OCI-M1 (cell line): Measurements from ENCODE around the gene ASNS.
"Not testable (repeated sequence)": the region's sequence is repeated elsewhere in the genome, so short reads cannot be mapped to it uniquely, and the experiment has no call there.

Experiments
- DNase-seq: peaks from one replicate; lab custom pipeline; 2025; lab: John Stamatoyannopoulos, UW

The ASNS gene

DNA sequence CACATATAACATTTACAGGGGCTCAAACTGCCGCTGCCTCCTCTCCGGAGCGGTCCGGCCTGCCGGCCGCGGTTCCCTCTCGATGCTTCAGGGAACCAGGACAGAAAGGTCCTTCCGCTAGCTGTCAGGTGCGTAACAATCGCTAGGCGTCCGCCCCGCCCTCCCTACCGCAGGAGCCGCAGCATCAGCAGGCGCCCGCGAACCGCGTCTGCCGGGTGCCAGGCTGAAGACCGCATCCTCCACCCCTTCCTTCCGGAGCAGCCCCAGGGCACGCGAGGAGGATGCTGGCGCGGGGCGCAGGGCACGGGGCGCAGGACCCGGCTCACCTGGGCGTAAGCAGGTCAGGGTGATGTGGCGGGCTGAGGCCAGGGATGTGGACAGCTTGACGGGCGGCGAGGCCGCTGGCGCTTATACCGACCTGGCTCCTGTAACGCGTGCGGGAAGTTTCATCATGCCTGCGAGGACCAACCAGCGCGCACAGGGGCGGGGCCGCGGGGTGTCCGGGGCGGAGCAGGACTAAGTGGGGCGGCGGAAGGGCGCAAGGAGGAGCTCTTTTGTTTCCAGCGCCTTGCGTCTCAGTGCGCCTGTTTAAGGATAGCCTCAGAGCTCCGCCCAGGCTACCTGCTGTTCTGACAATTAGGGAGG is at the start of gene ASNS:
Gene ASNS, minus strand, starts transcription at position 384 of the 645 bp plus-strand sequence. CDS start 3,252 bp downstream, outside the sequence.
- peak; percentile 100 for DNase-seq

- DNase-seq, result not testable (repeated sequence)
Measured at GRCh38 chr7:97921254-97921653, 49.0 kb upstream of the ASNS start.

DNA sequence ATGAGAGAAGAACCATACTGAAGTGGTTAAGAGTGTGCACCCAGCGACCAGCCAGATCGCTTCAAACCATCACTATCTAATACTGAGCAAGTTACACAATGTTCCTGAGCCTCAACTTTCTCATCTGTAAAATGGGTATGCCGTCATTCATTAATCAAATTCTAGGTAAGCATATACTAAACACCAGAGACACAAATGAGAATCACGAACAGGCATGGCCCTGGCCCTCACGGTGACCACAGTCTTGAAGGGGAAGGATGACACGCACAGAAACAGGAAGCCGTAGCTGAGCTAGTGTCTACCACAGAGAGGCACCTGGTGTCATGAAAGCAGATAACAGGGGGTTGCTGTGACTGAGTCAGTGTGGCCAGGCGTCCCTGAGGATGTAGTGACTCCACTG is 43.1 kb upstream of the ASNS start:
- DNase-seq, result not testable (repeated sequence)

DNA sequence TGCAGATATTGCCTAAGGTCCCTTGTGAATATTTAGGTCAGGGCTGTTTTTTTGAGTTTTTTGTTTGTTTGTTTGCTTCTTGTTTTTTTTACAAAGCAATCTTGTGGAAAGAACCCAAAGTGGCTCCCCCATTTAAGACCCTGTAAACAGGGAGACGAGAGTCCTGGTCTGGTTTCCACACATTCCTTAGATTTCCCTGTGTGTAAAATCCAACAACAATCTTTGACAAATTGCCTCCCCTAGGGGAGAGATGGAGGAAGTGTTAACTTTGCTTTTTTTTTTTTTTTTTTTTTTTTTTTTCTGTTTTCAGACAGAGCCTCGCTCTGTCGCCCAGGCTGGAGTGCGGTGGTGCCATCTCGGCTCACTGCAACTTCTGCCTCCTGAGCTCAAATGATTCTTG is 40.1 kb upstream of the ASNS start:
- not testable (repeated sequence) for DNase-seq

- DNase-seq, result not testable (repeated sequence)
Measured at GRCh38 chr7:97896893-97897292, 24.7 kb upstream of the ASNS start.

DNA sequence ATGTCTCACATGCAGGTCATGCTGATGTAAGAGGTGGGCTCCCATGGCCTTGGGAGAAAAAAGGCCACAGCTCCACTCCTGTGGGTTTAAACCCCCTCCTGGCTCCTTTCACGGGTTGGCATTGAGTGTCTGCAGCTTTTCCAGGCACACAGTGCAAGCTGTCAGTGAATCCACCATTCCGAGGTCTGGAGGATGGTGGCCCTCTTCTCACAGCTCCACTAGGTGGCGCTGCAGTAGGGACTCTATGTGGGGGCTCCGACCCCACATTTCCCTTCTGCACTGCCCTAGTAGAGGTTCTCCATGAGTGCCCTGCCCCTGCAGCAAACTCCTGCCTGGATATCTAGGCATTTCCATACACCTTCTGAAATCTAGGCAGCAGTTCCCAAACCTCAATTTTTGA is 19.5 kb upstream of the ASNS start:
- not testable (repeated sequence) for DNase-seq

DNA sequence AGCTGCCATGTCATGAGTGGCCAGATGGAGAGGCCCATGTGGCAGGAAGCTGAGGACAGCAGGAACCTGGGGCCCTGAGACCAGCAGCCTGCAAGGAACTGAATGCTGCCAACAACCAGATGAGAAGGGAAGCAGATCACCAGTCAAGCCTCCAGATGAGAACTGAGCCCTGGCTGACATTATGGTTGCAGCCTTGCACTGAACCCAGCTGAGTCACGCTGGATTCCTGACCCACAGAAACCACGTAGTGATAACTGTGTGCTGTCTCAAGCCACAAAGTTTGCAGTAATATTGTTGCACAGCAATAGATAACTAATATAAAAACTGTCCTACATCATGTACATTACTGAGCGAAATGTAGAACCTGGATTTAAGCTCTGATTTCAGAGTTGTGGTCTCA is 7.3 kb upstream of the ASNS start:
- peak; percentile 72 for DNase-seq

- not testable (repeated sequence) for DNase-seq
Measured at GRCh38 chr7:97874894-97875293, 2.7 kb upstream of the ASNS start.

- no peak for DNase-seq
Measured at GRCh38 chr7:97873606-97874005, 1.4 kb upstream of the ASNS start.

- no peak for DNase-seq
Measured at GRCh38 chr7:97871659-97872024, 566 bp downstream of the ASNS start.

GRCh38 chr7:97868788-97869187 is 3.4 kb downstream of the ASNS start:
- DNase-seq, result no peak

- no peak for DNase-seq
Measured at GRCh38 chr7:97868314-97868713, 3.9 kb downstream of the ASNS start.

- DNase-seq, result no peak
Measured at GRCh38 chr7:97865104-97865503, 7.1 kb downstream of the ASNS start.

DNA sequence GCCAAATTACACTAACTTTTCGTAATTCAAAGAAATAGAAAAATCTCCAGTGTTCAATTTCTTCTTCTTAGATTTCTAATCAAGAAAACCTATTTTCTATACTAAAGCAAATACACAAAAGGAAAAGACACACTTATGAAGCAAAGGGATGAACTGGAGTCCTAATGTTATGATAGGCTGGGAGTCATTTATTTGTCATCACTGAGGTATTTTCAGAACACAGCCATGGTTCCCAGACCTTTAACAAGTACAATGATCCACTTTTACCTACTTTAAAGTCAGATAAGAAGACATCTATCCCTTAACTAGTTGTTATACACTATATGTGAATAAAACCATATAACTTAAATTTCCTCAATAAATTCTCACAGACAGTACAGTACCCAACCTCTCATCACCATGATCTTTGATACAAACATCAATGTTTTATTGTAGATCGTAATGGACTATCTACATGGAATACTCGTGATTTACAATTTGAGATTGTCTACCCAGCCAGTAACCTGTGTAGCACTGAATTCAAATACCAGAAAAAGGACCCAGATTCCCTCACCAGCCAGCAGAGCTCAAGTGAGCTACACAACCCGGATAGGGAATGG is 12.5 kb downstream of the ASNS start:
- no peak for DNase-seq

DNA sequence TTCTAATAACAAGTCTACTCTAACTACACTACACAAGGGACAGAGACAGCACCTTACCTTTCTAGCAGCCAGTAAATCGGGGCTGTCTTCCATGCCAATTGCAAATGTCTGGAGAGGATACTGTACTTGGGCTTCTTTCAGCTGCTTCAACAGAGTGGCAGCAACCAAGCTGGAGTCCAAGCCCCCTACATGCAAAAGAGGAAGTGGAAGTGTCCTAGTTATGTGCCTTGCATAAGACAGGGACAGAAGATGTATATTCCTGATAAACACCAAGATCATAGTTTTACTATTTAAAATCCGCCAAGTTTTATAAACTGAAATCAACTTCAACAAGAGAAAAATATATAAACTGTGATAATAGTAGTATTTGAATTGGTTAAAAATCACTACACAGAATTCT is 14.0 kb downstream of the ASNS start:
- DNase-seq, result peak; percentile 65

GRCh38 chr7:97857544-97857943 is 14.7 kb downstream of the ASNS start:
- DNase-seq, result no peak

- no peak for DNase-seq
Measured at GRCh38 chr7:97851683-97852082, 20.5 kb downstream of the ASNS start.

- DNase-seq, result not testable (repeated sequence)
Measured at GRCh38 chr7:97850262-97851031, 21.8 kb downstream of the ASNS start.

DNA sequence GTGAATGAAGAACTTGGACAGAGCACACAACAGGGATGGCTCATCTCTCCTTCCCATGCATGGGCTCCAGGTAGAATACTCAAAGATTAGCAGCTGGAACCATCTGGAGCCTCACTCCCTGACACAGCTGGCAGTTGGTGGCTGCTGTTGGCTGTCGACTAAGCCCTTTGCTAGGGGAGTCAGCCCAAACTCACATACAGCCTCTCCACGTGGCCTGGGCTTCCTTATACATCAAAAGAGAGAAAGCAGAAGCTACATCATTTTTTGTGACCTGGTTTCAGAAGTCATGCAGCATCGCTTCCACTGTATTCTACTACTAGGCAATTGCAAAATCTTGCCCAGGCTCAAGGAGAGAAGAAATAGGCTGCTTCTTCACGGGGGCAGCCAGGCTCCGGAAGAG is 24.4 kb downstream of the ASNS start:
- DNase-seq, result peak; percentile 48

GRCh38 chr7:97846945-97847344 is 25.3 kb downstream of the ASNS start:
- DNase-seq, result peak; percentile 38

DNA sequence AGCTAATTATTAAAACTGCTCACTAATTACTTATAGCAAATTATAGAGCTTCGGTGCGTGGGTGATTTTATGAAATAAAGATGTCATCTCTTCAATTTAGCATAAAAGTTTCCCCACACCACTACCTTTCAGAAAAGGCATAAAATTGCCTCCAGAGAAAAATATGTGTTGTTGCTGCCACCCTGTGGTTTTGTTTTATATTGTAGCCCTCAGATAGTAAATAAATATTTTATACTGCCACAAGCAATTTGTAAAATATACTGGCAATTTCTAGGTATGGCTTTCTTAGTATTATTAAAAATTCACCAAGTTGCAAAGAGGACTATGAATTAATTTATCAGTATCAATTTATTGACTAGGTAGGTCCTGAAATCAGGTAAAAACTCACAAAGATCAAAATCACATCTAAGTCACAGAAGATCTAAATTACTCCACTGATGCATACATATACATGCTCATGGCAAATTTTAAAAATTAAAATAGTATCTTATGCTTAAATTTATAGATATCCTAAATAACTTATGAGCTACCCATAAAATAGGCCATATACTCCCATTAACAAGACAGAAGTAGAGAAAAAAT is 26.5 kb downstream of the ASNS start:
- peak; percentile 89 for DNase-seq

GRCh38 chr7:97844036-97844435 is 28.2 kb downstream of the ASNS start:
- DNase-seq, result peak; percentile 65
